ENCODE data around the gene D2HGDH. TPM values are rescaled to one million over a fixed set of nuclear protein-coding genes. Genes with fewer than 3 reads are reported as not detected.

The D2HGDH gene
- total and polyA plus RNA-seq, 7 donors = 6.0 to 36.9 (median 12.0) TPM

DNA sequence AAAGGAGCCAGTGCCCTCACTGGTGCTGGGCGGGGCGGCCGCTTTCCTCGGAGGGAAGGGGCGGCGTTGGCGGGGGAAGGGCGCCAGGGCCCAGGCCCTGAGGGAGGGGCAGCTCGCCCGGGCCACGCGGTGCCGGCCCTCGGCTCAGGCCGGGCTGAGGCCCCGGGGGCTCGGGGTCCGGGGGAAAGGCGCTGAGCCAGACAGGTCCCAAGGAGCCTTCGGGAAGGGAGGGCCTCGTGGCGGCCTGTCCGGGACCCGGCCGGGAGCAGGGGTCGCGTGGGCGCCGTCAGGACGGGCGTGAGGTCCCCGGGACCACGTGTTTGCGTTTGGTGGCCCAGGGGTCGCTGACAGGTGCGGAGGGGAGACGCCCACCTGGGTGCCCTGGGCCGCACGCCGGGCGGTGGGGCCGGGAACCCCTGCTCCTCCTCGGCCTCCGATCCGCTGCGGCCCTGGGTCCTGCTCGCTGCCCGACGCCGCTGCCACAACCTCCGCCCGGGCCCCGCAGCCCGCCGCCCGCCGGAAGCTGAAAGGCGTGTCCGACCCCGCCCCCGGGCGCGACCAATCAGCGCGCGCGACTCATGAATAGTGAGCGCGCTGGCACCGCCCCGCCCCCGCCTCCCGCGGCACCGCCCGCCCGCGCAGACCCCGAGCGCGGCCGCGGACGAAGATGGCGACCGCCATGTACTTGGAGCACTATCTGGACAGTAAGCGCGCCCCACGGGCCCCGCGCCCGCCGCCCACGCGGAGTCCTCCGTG, 32.9 kb upstream of the D2HGDH start, which contains the start of gene ING5:
ING5 (plus strand) TSS at position 641 of the 756 bp plus-strand sequence; CDS start at position 668, 27 bp downstream.
- DNase-seq = peak; percentile 98
- TF ChIP-seq POLR2A (IDR thresholded peaks at IDR 0.05) (peak; percentile 36 to 37), POLR2AphosphoS5 (IDR thresholded peaks at IDR 0.05) (peak; percentile 50 to 87 (median 70)), CTCF (IDR thresholded peaks at IDR 0.05) (peak in 1 of 4 experiments; percentile 6), EP300 (IDR thresholded peaks at IDR 0.05) (no peak)
- Histone ChIP-seq H3K27me3 (no peaks in the 10 kb centered on the region), H3K4me1 (peaks cover 0 to 25% (median 18%) of the 10 kb centered on the region in 4 donors), H3K4me3 (peak within 1 kb of the TSS; percentile 67 to 91 (median 86)), H3K36me3 (peaks cover 4 to 23% (median 7%) of the 10 kb centered on the region in 4 donors), H3K9me3 (no peaks in the 10 kb centered on the region), H3K27ac (peak within 1 kb of the TSS; percentile 86 to 95 (median 93))
- WGBS, 2 donors = 1% methylated on average over 96 of the region's 96 CpGs
- intact Hi-C loops (cut with DNase I) = loop anchor here (2.0 to 10.0 kb wide), 6 partner anchors 15 to 347 kb away; partner anchors contain the start of genes ATG4B, D2HGDH, DTYMK and FARP2

DNA sequence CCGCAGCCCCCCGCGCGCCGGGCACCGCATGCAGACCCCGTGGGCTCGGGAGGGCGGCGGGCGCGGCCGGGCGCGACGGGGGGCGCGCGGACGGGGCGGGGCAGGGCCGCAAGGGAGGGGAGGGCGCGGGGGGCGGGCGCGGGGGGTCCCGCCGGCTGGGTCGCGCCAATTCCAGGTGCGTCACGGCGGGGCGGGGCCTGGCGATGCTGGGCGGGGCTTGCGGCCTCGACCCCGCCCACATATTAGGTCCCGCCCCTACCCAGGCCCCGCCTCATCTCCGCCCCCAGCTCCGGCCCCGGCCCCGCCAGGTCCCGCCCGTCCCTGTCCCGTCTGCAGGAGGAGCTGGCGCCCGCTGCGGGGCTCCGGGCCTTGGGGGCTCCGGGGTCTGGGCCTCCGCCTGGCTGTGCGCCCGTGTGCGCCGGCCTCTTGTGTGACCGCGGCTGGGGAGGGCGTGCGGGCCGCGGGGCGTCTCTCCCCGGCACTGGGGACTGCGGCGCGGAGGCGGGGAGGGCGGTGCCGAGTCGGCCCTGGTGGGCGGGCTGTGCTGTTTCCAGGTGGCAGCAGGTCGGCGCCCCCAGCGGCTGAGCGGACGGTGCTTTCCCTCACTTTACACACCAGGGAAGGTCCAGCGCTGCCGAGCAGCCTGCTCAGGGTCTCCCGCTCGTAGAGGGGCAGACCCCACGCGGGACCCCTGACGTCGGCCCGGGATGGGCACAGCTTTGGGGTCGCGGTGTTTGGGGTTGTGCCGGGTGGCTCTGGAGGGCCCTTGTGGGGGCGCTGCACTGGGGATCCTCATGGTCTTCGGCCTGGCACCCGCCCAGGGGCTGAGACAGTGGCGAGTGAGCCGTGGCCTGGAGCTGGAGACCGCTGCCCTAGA, 32.0 kb upstream of the D2HGDH start:
- Histone ChIP-seq H3K4me1 (peaks cover 0 to 25% (median 18%) of the 10 kb centered on the region in 4 donors), H3K36me3 (peaks cover 7 to 31% (median 11%) of the 10 kb centered on the region in 4 donors), H3K27ac (peak overlapping the region; percentile 86 to 95 (median 93)), H3K4me3 (peak overlapping the region; percentile 67 to 91 (median 86)), H3K27me3 (no peaks in the 10 kb centered on the region), H3K9me3 (no peaks in the 10 kb centered on the region)
- TF ChIP-seq POLR2A (IDR thresholded peaks at IDR 0.05) (no peak), POLR2AphosphoS5 (IDR thresholded peaks at IDR 0.05) (no peak), CTCF (IDR thresholded peaks at IDR 0.05) (peak in 1 of 4 experiments; percentile 23), EP300 (IDR thresholded peaks at IDR 0.05) (no peak)
- 1% methylated on average over 96 to 98 of the region's 98 CpGs for WGBS, 2 donors
- peak; percentile 94 for DNase-seq
- intact Hi-C loops (cut with DNase I) = loop anchor here (2.0 to 10.0 kb wide), 5 partner anchors 32 to 348 kb away; partner anchors contain the start of genes ATG4B, D2HGDH, FARP2 and STK25

- Histone ChIP-seq H3K4me3 (peak overlapping the region; percentile 54 to 91 (median 86)), H3K27me3 (no peaks in the 10 kb centered on the region), H3K36me3 (peaks cover 7 to 38% (median 12%) of the 10 kb centered on the region in 4 donors), H3K4me1 (peaks cover 0 to 25% (median 18%) of the 10 kb centered on the region in 4 donors), H3K9me3 (no peaks in the 10 kb centered on the region), H3K27ac (peak overlapping the region; percentile 86 to 95 (median 93))
- 46 to 48% methylated on average over 11 of the region's 11 CpGs for WGBS, 2 donors
- intact Hi-C loops (cut with DNase I) = loop anchor here (2.0 to 10.0 kb wide), 5 partner anchors 32 to 348 kb away; partner anchors contain the start of genes ATG4B, D2HGDH, FARP2 and STK25
- DNase-seq = no peak
- no peak for TF ChIP-seq EP300 (IDR thresholded peaks at IDR 0.05)
Observed at GRCh38 chr2:241703032-241703604, 31.3 kb upstream of the D2HGDH start.

DNA sequence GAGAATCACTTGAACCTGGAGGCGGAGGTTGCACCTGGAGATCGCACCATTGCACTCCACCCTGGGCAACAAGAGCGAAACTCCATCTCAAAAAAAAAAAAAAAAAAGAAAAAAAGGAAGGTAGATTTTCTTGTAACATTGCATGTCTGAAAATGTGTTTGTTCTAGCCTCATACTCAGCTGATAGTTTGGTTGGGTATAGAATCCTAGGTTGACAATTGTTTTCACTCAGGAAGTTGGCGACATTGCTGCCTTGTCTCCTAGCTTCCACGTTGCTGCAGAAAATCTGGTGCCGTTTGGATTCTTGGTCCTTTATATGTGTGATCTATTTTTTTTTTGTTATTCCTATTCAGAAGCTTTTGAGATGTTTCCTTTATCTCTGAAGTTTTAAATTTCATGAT, 27.9 kb upstream of the D2HGDH start:
- Histone ChIP-seq H3K27ac (no peak overlapping the region), H3K4me1 (peaks cover 0 to 14% (median 13%) of the 10 kb centered on the region in 4 donors), H3K27me3 (no peaks in the 10 kb centered on the region), H3K4me3 (no peak overlapping the region), H3K9me3 (no peaks in the 10 kb centered on the region), H3K36me3 (peaks cover 7 to 72% (median 34%) of the 10 kb centered on the region in 4 donors)
- TF ChIP-seq POLR2A (IDR thresholded peaks at IDR 0.05) (no peak), CTCF (IDR thresholded peaks at IDR 0.05) (no peak), EP300 (IDR thresholded peaks at IDR 0.05) (no peak), POLR2AphosphoS5 (IDR thresholded peaks at IDR 0.05) (no peak)
- WGBS, 2 donors = 97 to 99% methylated on average over 6 of the region's 6 CpGs
- intact Hi-C loops (cut with DNase I) = loop anchor here (10.0 kb wide), 1 partner anchor 352 kb away; the partner anchor contains the start of gene FARP2
- DNase-seq = no peak

Measured in sigmoid colon (tissue), 7 donors.